ENCODE data around the gene SZRD1.
"Not testable (repeated sequence)": the region's sequence is repeated elsewhere in the genome, so short reads cannot be mapped to it uniquely, and the experiment has no call there.

The SZRD1 gene, protein sequence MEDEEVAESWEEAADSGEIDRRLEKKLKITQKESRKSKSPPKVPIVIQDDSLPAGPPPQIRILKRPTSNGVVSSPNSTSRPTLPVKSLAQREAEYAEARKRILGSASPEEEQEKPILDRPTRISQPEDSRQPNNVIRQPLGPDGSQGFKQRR

DNA sequence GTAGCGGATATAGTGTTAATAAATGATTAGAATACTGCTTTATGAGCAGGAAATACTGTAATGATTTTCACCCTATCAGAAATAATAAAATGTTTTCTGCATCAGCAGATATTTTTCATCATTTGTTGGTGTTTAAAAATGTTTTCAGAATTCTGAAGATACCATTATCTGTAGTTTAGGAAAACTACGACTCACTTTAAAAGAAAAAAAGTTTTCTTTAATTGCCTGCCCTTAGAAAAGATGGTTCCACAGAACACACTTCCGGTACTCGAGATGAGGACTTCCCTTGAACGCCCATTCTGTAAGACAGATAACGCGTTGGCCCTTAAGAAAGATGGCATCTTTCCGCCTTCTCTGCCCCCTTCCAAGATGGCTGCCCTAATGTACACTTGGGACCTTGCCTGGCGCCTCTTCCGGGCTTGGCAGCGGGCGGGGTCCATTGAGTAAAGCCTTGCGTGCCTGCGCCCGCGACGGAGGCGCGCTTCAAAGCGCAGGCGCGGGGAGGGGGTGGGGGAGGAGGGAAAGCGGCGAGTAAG is at the start of gene SZRD1:
Gene SZRD1 (plus strand): TSS at position 521 of the 536 bp plus-strand sequence. CDS start 16 bp downstream, outside the sequence.
- peak; percentile 99 for DNase-seq (ENCODE audit: low spot score)

DNA sequence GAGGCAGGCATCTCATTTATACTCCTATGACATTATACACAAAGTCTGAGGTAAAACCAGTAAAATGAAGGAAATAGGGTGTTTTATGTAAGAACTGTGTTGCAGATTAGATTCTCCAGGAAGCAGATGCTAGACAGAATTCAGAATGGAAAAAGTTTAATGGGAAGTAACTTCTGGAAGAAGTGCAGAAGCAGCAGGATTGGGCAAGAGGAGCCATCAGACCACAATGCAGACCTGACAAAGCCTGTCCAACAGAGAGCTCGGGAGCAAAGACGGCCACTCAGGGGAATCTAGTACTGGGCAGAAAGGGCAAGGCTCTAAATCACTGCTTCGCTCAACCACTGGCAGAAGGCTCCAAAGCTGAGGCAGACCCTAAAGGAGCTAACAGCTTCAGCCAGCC is 48.5 kb upstream of the SZRD1 start:
- no peak for DNase-seq (ENCODE audit: low spot score)

DNA sequence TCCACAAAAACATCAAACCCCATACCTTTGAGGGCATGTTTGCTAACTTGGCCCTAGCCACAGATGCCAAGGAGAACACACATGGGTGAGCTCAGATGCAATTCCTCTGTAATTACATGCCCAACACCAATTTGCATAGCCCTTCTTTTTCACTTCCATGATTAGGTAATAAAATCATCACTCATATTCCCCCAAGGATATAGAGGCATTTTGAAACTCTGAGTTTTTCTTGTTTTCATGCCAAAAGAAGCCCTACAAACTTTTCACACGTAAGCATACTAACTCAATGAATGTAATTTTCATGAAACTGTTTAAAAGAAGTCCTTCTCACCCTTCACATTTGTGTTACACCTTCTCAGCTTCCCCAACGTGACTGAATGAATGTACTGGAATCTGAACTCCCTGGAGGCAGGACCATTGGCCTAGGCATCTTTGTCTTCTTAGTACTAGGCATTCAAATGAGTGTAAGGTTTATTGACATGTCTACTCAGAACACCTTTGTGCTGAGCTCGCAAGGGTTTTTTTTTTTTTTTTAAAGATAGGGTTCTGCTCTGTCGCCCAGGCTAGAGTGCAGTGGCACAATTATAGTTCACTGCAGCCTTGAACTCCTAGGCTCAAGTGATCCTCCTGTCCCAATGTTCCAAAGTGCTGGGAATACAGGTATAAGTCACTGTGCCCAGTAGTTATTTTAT is 45.7 kb upstream of the SZRD1 start:
- DNase-seq (ENCODE audit: low spot score), result no peak

DNA sequence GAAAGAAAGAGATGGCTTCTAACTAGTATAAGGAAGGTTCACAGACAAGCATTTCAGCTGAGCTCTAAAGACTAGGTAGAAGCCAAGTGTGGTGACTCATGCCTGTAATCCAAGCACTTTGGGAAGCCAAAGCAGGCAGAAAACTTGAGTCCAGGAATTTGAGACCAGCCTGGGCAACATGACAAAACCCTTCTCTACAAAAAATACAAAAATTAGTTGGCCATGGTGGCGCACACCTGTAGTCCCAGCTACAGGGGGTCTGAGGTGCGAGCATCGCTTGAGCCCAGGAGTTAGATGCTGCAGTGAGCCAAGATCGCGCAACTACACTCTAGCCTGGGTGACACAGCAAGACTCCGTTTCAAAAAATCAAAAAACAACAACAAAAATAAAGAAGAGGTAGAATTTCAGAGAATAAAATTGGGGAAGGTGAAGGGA is 42.6 kb upstream of the SZRD1 start:
- DNase-seq (ENCODE audit: low spot score), result no peak

DNA sequence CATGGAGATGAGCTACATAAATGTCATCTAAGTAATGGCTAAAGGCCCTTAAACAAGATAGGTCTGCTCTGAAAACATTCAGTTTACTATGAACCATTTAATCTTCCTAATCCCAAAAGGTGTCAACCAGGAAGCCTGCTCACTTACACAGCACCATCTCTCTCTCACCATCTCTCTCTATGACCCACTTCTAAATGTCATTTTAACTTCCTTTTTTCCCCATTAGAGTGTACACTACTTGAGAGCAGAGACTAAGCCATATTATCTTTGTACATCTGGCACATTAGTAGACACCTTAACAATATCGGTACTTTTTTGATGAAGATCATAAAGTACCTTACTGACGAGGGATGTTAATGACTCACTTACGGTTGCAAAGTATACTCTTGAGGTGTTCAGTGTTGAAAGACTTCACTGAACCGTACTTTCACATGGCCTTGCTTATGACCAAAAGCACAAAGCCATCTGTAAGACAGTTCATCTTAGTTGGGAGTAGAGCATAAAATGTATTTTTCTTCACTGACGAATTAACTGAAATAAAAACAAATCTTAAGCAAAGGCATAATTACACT is 40.1 kb upstream of the SZRD1 start:
- no peak for DNase-seq (ENCODE audit: low spot score)

DNA sequence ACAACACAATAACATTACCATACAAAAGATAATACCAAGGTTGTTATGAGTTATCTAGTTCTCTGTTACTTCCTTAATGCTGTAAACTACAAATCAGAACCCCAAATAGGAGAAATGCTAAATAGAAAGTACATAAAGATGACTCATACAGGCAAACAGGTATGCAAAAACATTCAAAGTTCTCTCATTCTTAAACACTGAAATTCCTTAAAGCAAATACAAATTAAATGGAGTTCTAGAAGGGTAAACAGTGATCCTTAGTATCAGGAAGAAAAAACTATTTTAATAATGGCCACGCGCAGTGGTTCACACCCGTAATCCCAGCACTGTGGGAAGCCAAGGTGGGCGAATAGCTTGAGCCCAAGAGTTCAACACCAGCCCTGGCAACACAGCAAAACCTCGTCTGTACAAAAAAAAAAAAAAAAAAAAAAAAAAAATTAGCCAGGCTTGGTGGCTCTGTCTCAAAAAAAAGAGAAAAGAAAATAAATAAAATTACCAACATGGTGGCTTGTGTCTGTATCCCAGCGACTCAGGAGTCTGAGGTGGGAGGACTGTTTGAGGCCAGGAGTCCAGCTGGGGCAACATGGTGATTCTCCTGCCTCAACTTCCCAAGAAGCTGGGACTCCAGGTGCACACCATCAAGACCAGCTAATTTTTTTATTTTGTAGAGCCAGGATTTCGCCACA is 32.2 kb upstream of the SZRD1 start:
- DNase-seq (ENCODE audit: low spot score), result no peak

DNA sequence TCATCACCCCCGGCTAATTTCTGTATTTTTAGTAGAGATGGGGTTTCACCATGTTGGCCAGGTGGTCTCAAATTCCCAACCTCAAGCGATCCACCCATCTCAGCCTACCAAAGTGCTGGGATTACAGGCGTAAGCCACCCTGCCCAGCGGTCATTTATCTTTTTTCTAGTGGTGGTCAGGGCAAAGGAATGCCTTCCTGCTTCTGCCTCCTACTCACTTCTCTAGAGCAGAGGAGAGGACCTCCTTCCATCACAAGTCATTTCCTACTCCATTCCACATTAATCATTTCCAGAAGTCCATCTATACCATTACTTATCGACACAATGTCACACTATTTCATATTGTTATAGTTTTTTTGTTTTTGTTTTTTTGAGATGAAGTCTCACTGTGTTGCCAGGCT is 28.1 kb upstream of the SZRD1 start:
- no peak for DNase-seq (ENCODE audit: low spot score)

DNA sequence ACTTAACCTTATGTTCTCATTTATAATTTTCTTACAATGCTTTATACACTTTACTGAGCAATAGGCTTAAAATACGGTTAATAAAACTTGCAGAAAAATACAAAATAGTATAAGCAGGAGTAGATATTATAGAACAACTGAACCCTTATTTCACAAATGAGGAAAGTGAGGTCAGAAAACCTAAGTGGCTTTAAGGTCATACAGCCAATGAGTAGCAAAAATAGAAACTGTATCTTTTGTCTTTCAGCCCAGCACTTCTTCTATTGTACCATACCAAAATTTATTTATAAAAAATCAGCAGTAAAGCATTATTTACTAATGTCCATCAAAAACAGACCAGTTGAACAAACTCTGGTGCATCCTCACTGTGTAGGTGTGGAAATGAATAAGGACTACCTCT is 26.4 kb upstream of the SZRD1 start:
- DNase-seq (ENCODE audit: low spot score), result no peak

DNA sequence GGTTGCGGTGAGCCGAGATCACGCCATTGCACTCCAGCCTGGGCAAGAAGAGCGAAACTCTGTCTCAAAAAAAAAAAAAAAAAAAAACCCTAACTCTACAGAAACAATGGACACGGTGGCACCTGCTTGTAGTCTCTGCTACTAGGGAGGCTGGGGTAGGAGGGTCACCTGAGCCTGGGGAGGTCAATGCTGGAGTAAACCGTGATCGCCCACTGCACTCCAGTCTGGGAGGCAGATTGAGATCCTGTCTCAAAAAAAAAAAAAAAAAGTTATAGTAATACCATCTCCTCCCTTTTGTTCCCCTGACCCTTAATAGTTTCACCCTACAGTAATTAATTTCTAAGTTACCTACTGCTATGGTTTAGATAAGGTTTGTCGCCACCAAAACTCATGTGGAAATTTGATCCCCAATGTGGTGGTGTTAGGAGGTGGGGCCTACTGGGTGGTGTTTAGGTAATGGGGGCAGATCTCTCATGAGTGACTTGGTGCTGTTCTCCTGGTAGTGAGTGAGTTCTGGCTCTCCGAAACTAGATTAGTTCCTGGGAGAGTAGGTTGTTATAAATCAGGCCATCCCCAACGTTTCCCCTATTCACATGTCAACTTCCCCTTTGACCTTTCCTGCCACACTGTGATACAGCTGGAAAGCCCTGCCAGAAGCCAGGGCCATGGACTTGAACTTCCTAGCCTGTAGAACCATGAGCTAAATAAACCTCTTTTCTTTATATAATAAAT is 24.5 kb upstream of the SZRD1 start:
- no peak for DNase-seq (ENCODE audit: low spot score)

DNA sequence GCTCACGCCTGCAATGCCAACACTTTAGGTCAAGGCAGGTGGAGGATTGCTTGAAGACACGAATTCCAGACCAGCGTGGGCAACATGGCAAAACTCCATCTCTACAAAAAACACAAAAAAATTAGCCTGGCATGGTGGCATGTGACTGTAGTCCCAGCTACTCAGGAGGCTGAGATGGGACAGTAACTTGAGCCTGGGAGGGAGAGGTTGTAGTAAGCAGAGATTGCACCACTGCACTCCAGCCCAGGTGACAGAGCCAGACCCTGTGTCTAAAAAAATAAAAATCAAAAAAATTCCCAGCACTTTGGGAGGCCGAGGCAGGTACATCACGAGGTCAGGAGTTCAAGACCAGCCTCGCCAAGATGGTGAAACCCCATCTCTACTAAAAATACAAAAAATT is 23.8 kb upstream of the SZRD1 start:
- not testable (repeated sequence) for DNase-seq (ENCODE audit: low spot score)

DNA sequence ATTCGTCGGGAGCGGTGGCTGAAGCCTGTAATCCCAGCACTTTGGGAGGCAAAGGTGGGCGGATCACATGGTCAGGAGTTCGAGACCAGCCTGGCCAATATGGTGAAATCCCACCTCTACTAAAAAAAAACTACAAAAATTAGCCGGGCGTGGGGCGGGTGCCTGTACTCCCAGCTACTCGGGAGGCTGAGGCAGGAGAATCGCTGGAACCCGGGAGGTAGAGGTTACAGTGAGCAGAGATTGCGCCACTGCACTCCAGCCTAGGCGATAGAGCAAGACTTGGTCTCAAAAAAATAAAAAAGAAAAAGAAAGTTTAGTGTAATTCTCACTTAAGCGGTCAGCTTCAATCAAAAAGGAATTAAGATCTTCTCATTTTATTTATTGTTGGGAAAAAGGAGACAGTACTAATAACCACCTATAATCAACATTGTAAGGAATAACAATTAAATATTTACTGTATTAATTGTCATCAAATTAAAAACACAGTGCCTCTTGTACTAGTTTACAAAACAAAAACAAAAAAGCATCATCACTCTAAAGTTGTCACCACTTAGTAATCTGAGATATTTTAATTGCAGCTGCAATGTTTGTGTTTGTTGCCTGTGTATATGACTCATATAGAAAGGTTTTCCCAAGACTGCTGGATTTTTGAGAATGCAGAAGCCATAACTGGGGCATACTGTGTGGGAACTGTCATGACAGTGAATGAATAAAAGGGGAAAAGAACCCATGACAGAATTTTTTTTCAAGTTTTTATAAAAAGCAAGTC is 18.4 kb upstream of the SZRD1 start:
- peak; percentile 75 for DNase-seq (ENCODE audit: low spot score)

DNA sequence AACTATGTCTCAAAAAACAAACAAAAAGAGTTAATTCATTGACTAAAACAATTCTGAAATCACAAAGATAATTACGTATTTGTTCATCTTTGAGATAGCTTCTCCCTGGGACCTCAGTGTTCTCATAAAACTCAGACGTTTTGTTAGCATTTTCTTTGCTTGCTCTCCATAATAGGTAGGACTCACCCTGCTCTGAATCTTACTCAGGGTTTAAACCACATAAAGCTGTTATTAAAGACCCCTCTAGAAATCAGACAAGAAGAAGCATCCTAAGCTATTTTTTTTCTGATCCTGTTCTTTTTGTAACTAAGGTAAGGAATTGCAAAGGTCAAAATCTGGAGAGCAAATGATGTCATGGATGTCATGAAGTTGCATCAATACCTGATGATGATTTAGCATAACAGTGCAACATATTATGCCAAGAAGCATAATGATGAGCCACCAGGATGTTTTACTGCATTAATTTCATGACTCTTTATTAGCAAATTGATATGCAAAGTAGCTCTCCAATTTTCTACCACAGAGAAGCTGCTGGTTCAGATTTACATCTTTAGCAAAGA is 17.1 kb upstream of the SZRD1 start:
- DNase-seq (ENCODE audit: low spot score), result no peak

DNA sequence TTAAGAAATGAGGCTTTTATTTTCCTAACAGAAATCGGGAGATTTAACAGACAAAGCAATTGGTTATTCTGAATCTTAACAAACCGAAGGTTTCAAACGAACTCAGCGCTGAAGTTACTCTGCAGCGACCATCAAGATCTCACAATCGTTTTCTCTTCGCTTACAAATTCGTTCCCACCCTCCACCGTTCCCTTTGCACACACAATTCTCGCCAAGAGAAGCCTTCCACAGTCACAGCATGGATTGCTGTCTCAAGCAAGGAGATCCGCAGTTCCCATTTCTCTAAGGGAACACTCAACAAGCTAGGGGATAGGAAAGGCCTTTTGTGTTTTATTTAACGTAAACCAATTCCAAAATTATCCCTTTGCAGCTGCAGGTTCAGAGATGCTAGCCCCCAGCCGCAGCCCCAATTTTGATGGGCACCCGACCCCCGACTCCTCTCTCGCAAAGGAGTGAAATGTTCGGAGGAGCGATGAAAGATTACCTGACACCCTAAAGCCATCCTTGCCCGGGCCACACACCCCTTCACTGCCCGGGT is 15.5 kb upstream of the SZRD1 start:
- DNase-seq (ENCODE audit: low spot score), result peak; percentile 36

DNA sequence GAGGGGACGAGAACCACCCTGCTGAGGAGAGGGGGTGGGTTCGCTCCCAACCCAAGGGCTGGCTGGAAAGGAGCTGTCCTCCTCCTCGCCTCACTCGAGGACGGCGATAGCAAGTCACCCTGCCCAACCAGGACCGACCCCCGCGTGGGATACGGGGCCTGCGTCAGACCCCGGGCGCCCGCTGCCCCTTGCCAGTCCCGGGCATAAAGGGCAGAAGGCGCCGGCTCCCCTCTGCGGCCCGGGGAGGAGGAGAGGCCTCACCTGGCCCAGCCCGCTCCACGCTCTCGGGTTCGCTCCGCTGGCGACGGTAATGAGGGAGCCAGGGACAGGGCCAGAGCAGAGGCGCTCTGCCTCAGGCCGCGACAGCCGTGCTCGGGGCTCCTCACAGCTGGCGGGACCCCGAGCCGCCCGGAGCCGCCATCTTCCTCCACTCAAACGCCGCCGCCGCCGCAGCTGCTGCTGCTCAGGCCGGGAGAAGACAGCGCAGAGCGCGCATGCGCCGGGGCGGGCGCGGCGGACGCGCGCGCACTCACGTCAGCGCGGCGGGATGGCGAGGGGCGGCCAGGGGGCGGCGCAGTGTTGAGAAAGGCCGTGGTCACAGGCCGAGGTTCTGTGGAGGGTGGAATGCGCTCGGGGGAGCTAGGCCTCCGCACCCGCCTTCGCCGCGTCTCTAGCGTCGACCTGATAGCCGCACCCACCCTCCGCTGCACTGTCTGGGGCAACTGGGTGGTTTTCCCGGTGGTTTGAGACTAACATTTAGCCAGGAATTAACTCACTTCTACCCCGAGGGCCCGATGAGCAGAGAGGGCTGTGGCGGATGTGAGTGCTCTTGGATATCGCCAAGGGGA is 14.8 kb upstream of the SZRD1 start, which contains the start of gene FBXO42:
Gene FBXO42 (minus strand): TSS at position 487 of the 848 bp plus-strand sequence. CDS start 37,062 bp downstream, outside the sequence.
- peak; percentile 87 for DNase-seq (ENCODE audit: low spot score)

DNA sequence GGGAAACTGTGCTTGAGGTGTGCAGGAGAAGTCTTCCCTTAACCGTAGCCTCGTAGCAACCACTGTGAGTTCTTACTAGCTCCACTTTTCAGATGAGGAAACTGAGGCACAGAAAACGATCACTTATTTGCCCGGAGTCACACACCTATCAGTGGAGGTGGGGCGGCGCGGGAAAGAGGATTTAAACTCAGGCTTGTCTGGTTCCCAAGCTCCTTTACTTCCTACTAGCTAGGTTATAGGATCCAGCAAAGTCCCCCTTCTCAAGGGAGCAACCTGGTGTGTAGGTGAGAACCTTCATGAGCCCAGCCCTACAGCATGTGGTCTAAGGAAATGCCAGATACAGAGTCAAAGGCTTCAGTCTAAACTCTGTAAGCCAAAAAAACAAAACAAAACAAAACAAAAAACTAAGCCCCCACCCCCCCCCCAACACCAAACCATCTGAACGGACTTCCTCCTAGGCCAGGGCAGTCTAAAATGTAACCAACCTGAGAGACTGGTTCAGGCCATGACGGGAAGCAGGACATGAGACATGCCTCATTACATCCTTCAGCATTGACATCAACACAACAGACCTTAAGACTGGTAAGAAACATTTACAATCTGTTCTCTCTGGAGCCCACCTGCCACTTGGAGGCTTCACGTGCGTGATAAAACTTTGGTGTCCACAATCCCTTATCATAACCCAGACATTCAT is 14.1 kb upstream of the SZRD1 start:
- DNase-seq (ENCODE audit: low spot score), result no peak

DNA sequence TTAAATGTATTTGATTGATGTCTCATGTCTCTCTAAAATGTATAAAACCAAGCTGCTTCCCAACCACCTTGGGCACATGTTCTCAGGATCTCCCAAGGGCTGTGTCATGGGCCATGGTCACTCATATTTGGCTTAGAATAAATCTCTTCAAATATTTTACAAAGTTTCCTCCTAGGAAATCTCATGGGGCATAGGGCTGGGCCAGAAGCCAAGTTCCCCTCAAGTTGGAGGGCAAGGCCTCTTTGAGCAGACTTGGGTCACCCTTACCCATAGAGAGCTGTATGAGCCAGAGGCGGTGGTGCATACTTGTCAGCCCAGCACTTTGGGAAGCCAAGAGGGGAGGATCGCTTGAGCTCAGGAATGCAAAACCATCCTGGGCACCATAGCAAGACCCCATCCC is 12.4 kb upstream of the SZRD1 start:
- no peak for DNase-seq (ENCODE audit: low spot score)

DNA sequence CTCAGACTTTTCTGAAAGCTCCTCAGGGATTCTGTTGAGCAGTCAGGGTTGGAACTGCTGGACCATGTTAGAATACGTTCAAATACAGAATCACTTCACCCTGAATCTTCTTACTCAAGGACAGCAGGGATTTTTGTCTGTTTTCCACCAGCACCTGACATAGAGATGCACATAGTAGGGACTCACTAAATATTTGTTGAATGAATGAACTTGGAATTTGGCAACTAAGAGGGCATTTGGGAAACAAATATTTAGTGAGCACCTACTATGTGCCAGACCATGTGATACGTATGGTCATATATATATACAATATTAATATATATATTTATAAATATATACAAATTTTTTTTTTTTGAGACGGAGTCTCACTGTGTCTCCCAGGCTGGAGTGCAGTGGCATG is 10.2 kb upstream of the SZRD1 start:
- DNase-seq (ENCODE audit: low spot score), result no peak

DNA sequence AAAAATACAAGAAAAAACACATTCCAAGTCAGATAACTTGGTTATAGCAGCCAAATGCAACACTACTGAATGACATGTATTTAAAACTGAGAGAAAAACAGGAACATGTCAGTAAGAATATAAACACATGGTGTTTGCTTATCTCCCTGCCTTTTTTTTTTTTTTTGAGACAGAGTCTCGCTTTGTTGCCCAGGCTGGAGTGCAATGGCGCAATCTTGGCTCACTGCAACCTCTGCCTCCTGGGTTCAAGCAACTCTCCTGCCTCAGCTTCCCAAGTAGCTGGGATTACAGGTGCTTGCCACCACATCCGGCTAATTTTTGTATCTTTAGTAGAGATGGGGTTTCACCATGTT is 1.9 kb upstream of the SZRD1 start:
- not testable (repeated sequence) for DNase-seq (ENCODE audit: low spot score)
